GM23338 (cell line): ENCODE measurements around the gene ABHD16A. TPM values are rescaled to one million over a fixed set of nuclear protein-coding genes. Genes with fewer than 3 reads are reported as not detected.

Experiments used
- ATAC-seq: fragments of 200-7000 bp; cut with Tn5 transposase; 3 replicates; pipeline ENCODE4 v1.9.1; 2020
- DNase-seq: peaks from one replicate; pipeline ENCODE4 v3.0.0-alpha.2; 2015; ENCODE audit warnings: low spot score
- H2AFZ ChIP-seq: fragments of 200-600 bp; sonication (generic); 2 replicates; pipeline ENCODE4 v1.8.0; 2016; ENCODE audit warnings: antibody characterized with exemption, mild to moderate bottlenecking, moderate library complexity
- H3F3A ChIP-seq: fragments of 200-600 bp; sonication (generic); replicated peaks from 2 replicates; pipeline ENCODE4 v1.8.0; 2017; ENCODE audit warnings: antibody characterized with exemption, mixed run types, low read depth
- H3K27ac ChIP-seq: fragments of 200-600 bp; sonication (generic); 2 replicates; pipeline ENCODE4 v1.6.1; 2016; ENCODE audit warnings: low read depth
- H3K27me3 ChIP-seq: fragments of 200-600 bp; sonication (generic); 2 replicates; pipeline ENCODE4 v1.8.0; 2016; ENCODE audit warnings: mild to moderate bottlenecking, mixed run types, moderate library complexity; ENCODE audit not compliant: insufficient read depth
- H3K36me3 ChIP-seq: fragments of 200-600 bp; sonication (generic); 2 replicates; pipeline ENCODE4 v1.8.0; 2016; ENCODE audit warnings: mild to moderate bottlenecking; ENCODE audit not compliant: insufficient read depth
- H3K4me1 ChIP-seq: fragments of 200-600 bp; sonication (generic); 2 replicates; pipeline ENCODE4 v1.8.0; 2016; ENCODE audit warnings: mild to moderate bottlenecking, moderate library complexity; ENCODE audit not compliant: insufficient read depth
- H3K4me2 ChIP-seq: fragments of 200-600 bp; sonication (generic); 2 replicates; pipeline ENCODE4 v1.7.1; 2017; ENCODE audit warnings: mixed run types
- H3K4me3 ChIP-seq: fragments of 200-600 bp; sonication (generic); 2 replicates; pipeline ENCODE4 v1.6.1; 2016; ENCODE audit warnings: mixed run types
- H3K79me2 ChIP-seq: fragments of 200-600 bp; sonication (generic); replicated peaks from 2 replicates; pipeline ENCODE4 v1.8.0; 2017; ENCODE audit warnings: mild to moderate bottlenecking; ENCODE audit not compliant: insufficient read depth
- H3K9me2 ChIP-seq: fragments of 200-600 bp; sonication (generic); 2 replicates; pipeline ENCODE4 v1.8.0; 2017; ENCODE audit not compliant: insufficient read depth
- H4K20me1 ChIP-seq: fragments of 200-600 bp; sonication (generic); replicated peaks from 2 replicates; pipeline ENCODE4 v1.8.0; 2017; ENCODE audit warnings: mild to moderate bottlenecking; ENCODE audit not compliant: insufficient read depth
- H3K27ac Mint-ChIP-seq: 2 replicates; pipeline ENCODE4 v1.8.0; 2020; ENCODE audit warnings: inconsistent platforms, mild to moderate bottlenecking, moderate library complexity, mixed read lengths
- H3K27me3 Mint-ChIP-seq: 3 replicates; pipeline ENCODE4 v1.8.0; 2022; ENCODE audit warnings: low read depth, mild to moderate bottlenecking, moderate library complexity, mixed read lengths, inconsistent platforms; ENCODE audit not compliant: insufficient read depth, poor library complexity
- H3K36me3 Mint-ChIP-seq: 3 replicates; pipeline ENCODE4 v1.8.0; 2021; ENCODE audit warnings: low read depth, mild to moderate bottlenecking, inconsistent platforms, moderate library complexity, mixed read lengths
- H3K4me1 Mint-ChIP-seq: 3 replicates; pipeline ENCODE4 v1.8.0; 2020; ENCODE audit warnings: mild to moderate bottlenecking, inconsistent platforms, mixed read lengths
- H3K4me3 Mint-ChIP-seq: 3 replicates; pipeline ENCODE4 v1.8.0; 2021; ENCODE audit warnings: moderate library complexity, mild to moderate bottlenecking, inconsistent platforms, mixed read lengths
- H3K9me3 Mint-ChIP-seq: 3 replicates; pipeline ENCODE4 v1.8.0; 2020; ENCODE audit warnings: moderate library complexity, mild to moderate bottlenecking, inconsistent platforms, mixed read lengths
- CREB1 ChIP-seq: fragments of 250-450 bp; sonication (Bioruptor Pico); IDR thresholded peaks from 2 replicates; pipeline ENCODE4 v1.5.0; 2020; ENCODE audit warnings: low read depth, mild to moderate bottlenecking, moderate library complexity
- ETS1 ChIP-seq: IDR thresholded peaks from 2 replicates; pipeline ENCODE4 v1.6.1; 2016; ENCODE audit warnings: antibody characterized with exemption
- EZH2 ChIP-seq: fragments of 200-600 bp; sonication (generic); IDR thresholded peaks from one replicate; pipeline ENCODE4 v1.8.0; 2017; ENCODE audit warnings: antibody characterized with exemption, mild to moderate bottlenecking, low read depth; ENCODE audit not compliant: unreplicated experiment
- EZH2phosphoT487 ChIP-seq: fragments of 200-600 bp; sonication (generic); IDR thresholded peaks from one replicate; pipeline ENCODE4 v1.8.1; 2018; ENCODE audit warnings: antibody characterized with exemption; ENCODE audit not compliant: unreplicated experiment
- JUNB ChIP-seq: IDR thresholded peaks from one replicate; pipeline ENCODE4 v1.6.1; 2016; ENCODE audit warnings: antibody characterized with exemption; ENCODE audit not compliant: unreplicated experiment
- NANOG ChIP-seq: IDR thresholded peaks from 2 replicates; pipeline ENCODE4 v1.6.1; 2016; ENCODE audit warnings: antibody characterized with exemption, borderline replicate concordance
- POLR2AphosphoS5 ChIP-seq: IDR thresholded peaks from 2 replicates; pipeline ENCODE4 v1.6.1; 2016; ENCODE audit warnings: antibody characterized with exemption, low read depth
- REST ChIP-seq: IDR thresholded peaks from one replicate; pipeline ENCODE4 v1.6.1; 2018; ENCODE audit warnings: antibody characterized with exemption; ENCODE audit not compliant: unreplicated experiment
- STAT1 ChIP-seq: IDR thresholded peaks from one replicate; pipeline ENCODE4 v1.6.1; 2016; ENCODE audit warnings: antibody characterized with exemption; ENCODE audit not compliant: unreplicated experiment
- ZNF114 ChIP-seq: fragments of 250-450 bp; sonication (Bioruptor Pico); IDR thresholded peaks from 2 replicates; pipeline ENCODE4 v1.5.0; 2020; ENCODE audit warnings: mild to moderate bottlenecking, moderate library complexity
- ZNF331 ChIP-seq: fragments of 250-450 bp; sonication (Bioruptor Pico); IDR thresholded peaks from 2 replicates; pipeline ENCODE4 v1.5.0; 2020; ENCODE audit warnings: low read depth, mild to moderate bottlenecking, moderate library complexity
- ZNF462 ChIP-seq: fragments of 250-450 bp; sonication (Bioruptor Pico); IDR thresholded peaks from 2 replicates; pipeline ENCODE4 v1.5.0; 2020; ENCODE audit warnings: mild to moderate bottlenecking, moderate library complexity
- polyA plus RNA-seq: library from polyadenylated mRNA; unstranded; fragments of >200 nt; fragmentation: Nextera tagmentation; extraction: Ambion mirVana; gene quantifications from 2 replicates; pipeline ENCODE4 v1.2.1, GENCODE V29; 2016
- total RNA-seq: library from RNA; depleted of rRNA; stranded (reverse); fragments of >200 nt; shearing (Covaris generic); gene quantifications from 2 replicates; pipeline ENCODE4 v1.2.3, GENCODE V29; 2014
- TF ChIP-seq, protein P1 (sequence below), 2 experiments: fragments of 200-600 bp in 1 of 2; sonication (generic) in 1 of 2; conservative IDR thresholded peaks; 2 replicates each; pipeline versions ENCODE4 v1.5.1 to v1.6.1; 2016 to 2017; ENCODE audit warnings: antibody characterized with exemption in 2 of 2, low read depth in 2 of 2, mild to moderate bottlenecking in 2 of 2, moderate library complexity in 1 of 2

ABHD16A gene
- total and polyA plus RNA-seq, 2 experiments from 2014 or later, result 26.9 to 37.0 TPM

DNA sequence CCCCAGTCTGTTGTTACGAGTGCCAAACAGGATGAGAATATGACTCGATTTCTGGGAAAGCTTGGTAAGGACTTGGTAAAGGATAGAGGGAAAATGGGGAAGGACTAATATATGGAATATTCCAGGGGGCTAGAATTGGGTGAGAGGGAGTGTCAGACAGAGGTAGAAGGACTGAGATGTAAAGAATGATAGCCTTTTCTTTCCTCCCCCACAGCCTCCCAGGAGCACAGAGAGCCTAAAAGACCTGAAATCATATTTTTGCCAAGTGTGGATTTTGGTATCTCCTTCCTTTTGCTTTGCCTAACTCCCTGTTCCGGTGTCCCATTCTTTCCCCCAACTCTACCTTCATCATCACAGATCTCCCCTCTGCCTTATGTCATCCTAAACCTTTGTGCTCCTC, 39.8 kb upstream of the ABHD16A start:
- Histone ChIP-seq H2AFZ (no peak overlapping the region), H3K27me3 (no peaks in the 10 kb centered on the region), H4K20me1 (no peaks in the 10 kb centered on the region), H3K4me2 (no peak overlapping the region), H3F3A (peaks cover 5% of the 10 kb centered on the region), H3K9me2 (no peaks in the 10 kb centered on the region), H3K4me3 (no peak overlapping the region), H3K36me3 (peaks cover 4% of the 10 kb centered on the region; the same call in 1 of the 2 replicates), H3K79me2 (no peaks in the 10 kb centered on the region), H3K4me1 (peaks cover 22% of the 10 kb centered on the region), H3K27ac (no peak overlapping the region)
- TF ChIP-seq ZNF114 (no peak), NANOG (no peak), JUNB (no peak), POLR2AphosphoS5 (no peak), EZH2 (no peak), STAT1 (no peak), REST (no peak), ETS1 (no peak), ZNF462 (CRISPR knock-in tag) (no peak), EZH2phosphoT487 (no peak), ZNF331 (CRISPR knock-in tag) (no peak), CREB1 (CRISPR knock-in tag) (no peak)
- TF ChIP-seq, protein P1, sequence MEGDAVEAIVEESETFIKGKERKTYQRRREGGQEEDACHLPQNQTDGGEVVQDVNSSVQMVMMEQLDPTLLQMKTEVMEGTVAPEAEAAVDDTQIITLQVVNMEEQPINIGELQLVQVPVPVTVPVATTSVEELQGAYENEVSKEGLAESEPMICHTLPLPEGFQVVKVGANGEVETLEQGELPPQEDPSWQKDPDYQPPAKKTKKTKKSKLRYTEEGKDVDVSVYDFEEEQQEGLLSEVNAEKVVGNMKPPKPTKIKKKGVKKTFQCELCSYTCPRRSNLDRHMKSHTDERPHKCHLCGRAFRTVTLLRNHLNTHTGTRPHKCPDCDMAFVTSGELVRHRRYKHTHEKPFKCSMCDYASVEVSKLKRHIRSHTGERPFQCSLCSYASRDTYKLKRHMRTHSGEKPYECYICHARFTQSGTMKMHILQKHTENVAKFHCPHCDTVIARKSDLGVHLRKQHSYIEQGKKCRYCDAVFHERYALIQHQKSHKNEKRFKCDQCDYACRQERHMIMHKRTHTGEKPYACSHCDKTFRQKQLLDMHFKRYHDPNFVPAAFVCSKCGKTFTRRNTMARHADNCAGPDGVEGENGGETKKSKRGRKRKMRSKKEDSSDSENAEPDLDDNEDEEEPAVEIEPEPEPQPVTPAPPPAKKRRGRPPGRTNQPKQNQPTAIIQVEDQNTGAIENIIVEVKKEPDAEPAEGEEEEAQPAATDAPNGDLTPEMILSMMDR (conservative IDR thresholded peaks at IDR 0.05; ENCODE audit: low read depth in 2 of 2), result no peak
- Mint-ChIP-seq H3K27ac (no peak overlapping the region), H3K4me3 (no peak overlapping the region), H3K9me3 (no peaks in the 10 kb centered on the region; the same call in 2 of the 3 replicates), H3K27me3 (peaks cover 16% of the 10 kb centered on the region), H3K36me3 (peaks cover 24% of the 10 kb centered on the region), H3K4me1 (peaks cover 32% of the 10 kb centered on the region)
- DNase-seq, result no peak
- no peak for ATAC-seq
